GM21529 (cell line): ENCODE measurements around the gene MYH15.

ENCODE experiments used
- ATAC-seq: cut with Tn5 transposase; IDR thresholded peaks from one replicate; pipeline ENCODE4 v1.9.1; 2021; ENCODE audit not compliant: unreplicated experiment

MYH15 gene

GRCh38 chr3:108510496-108510895, at the start of gene MYH15:
Gene MYH15, minus strand, starts transcription at chr3:108510596. Its CDS starts 66 bp downstream, at chr3:108510530.
- no peak for ATAC-seq

GRCh38 chr3:108555966-108556581, 45.7 kb upstream of the MYH15 start:
- no peak for ATAC-seq

DNA sequence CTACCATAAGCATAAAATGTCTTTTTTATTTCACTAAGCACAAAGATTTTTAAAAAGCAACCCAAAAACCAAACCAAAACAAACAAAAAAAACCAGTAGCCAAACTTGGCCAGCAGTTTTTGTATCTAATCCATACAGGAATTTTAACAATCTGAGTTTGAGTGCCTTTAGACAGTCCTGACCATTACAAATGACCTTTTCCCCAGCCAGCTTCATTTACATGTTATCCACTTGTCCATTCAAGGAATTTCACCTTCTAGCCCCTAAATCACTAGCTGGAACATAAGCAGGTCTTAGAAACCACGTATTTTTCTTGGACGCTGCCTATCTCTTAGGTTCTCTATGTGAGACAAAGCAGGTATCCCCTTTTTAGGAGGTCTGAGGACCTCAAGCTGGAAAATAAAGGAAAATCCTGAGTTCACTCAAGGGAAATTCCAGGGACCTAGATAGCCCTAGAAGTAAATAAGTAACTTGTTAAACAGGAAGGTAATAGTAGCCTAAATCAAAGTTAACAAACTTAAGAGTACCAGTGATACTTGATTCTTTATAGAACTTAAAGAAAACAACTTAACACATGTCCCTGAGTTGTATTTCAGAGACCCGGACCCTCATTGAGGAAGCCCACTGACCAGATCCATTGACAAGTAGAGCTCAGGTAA, 44.6 kb upstream of the MYH15 start:
- no peak for ATAC-seq

DNA sequence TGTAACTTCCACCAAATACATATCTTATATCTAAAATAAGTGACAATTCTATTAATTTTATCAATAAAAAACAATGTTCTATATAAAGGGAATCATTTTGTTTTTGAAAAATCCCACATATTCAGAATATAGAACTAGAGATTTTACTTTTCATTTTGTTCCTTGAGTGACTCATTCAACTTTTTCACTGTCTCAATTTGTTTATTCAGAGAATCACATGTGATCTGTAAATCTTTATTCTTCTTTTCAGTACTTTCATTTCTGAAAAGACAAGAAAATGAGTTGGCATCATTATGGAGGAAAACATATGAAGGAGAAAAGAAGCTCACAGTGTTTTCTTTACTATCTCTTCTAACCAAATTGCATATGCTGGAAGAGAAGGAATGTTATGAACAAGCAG, 43.8 kb upstream of the MYH15 start:
- no peak for ATAC-seq

DNA sequence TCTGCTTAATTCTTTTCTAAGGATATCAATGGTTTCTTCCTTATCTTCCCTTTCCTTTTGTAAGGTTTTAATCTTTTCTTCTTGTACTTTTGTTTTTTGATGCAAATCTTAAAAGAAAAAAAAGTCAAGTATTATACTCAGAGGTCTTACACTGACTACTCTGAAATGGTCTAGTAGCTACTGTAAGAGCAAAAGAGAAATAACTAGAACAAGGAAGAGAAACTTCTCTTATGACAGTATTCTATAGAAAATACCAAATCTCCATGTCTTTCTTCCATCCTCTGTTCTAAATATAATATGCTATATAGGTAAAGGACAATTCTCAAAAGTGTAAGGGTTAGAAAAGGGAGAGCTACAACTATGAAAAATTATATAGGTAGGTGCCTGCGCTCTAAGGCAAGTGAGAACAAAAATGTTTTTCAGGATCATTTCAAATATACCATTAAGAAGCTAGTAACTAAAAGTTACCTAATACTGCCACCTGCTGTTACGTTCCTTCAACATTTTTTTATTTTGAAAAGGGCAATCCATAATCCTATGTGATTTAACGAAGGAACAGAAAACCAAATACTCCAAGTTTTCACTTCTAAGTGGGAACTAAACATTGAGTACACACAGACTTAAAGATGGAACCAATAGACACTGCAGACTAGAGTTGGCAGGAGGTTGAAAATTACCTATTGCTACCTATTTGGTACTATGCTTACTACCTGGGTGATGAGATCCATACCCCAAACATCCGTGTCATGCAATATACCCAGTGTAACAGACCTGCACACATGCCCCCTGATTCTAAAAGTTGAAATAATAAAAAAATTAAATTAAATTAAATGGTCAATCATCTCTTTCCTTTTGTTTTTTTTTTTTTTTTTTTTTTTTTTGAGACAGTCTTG, 42.1 kb upstream of the MYH15 start:
- no peak for ATAC-seq

- no peak for ATAC-seq
Measured at GRCh38 chr3:108548886-108549285, 38.5 kb upstream of the MYH15 start.

DNA sequence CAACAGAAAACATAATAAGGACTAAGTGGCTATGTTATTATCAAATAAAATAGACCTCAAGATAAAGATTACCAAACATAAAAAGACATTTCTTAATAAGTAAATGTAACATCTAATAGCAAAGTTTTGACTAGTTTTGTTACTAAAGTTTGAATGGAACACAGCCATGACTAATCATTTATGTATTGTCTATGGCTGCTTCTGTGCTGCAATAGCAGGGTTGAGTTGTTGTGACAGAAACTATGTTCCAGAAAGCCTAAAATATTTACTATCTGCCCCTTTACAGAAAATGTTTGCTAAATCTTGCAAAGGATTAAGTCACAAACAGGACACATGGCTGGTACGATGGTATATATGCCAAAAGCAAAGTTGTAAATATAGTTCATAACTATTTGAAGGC, 37.9 kb upstream of the MYH15 start:
- no peak for ATAC-seq

- peak; percentile 71 for ATAC-seq
Measured at GRCh38 chr3:108546692-108547091, 36.3 kb upstream of the MYH15 start.

GRCh38 chr3:108546247-108546646, 35.9 kb upstream of the MYH15 start:
- ATAC-seq: no peak

DNA sequence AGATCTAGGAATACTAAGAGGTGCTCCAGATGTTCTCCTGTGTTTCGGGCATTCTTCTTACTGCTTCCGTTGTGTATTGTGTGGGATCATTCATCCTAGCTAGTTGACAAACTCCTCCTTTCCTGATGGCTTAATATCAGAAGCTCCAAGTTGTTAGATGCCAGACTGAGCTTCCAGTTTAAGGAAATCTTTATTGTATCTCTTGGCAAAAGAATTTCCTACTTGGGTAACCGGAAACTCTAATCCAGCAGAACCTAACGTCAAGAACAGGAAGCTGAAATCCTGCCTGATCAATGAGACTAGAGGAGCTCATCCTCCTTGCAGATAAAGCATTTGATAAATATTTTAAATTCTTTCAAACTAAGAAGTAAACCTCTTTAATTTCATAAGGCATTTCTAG, 27.7 kb upstream of the MYH15 start:
- ATAC-seq: no peak

DNA sequence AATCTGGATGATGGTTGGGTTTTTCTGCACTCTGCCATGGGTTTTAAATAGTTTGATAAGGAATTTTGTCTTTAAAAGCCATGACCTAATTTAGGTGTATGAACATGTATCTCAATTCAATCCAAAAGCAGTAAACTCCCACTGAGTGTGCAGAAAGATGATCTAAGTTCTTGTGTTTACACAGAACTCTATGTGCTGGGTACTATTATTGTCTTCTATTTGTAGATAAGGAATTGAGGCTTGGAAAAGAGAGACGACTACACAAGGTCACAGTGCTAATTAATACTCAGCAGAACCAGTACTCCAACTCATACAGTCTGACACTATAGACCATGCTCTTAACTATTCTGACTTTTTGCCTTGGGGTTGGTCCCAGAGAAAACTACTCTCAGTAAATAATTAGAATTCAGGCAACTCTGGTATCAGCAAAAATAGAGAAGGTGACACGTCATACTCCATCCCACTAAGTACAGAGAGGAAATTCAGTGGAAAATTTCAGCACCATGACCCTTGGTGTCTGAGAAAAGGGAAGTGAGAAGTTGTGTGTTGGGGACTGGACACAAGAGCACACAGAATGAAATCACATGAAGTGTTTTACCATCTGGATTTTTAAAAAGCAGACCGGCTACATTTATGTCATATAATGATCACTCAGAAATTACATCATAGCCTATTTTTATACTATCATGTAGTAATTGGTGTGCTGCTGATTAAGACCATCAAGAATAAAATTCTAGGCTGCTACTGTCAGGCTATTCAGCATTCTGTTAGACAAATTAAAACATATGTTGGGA, 18.3 kb upstream of the MYH15 start:
- ATAC-seq: peak; percentile 99

DNA sequence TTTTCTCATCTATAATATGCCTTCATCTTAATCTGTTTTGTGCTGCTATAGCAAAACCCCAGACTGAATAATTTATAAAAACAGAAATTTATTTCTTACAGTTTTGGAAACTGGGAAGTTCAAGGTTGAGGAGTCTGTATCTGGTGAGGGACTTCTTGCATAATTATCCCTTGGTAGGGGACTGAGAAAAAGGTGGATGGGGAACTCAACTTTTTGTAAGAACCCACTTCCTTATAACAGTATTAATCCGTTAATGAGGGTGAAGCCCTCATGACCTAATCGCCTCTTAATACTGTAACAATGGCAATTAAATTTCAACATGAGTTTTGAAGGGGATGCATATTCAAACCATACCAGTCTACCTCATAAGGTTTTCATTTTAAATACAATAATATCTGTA, 17.4 kb upstream of the MYH15 start:
- no peak for ATAC-seq

DNA sequence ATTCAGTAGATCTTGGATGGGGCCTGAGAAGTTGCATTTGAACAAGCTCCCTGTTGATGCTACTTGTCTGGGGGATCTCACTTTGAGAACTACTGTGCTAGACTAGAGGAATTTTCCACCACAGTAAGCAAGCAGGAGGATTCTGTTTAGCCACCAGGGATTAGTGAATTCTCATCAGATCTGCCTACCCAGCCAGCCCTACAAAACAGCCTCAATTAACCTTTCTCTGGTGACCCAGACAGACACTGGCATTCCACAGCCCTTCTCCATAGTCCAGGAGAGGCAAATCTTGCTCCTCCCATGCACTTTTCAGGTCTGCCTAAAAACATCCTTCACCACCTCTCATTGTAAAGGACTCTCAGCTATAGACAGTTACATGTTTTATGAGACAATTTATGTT, 16.7 kb upstream of the MYH15 start:
- no peak for ATAC-seq

GRCh38 chr3:108525971-108526370, 15.6 kb upstream of the MYH15 start:
- ATAC-seq: no peak

- no peak for ATAC-seq
Measured at GRCh38 chr3:108525256-108525655, 14.9 kb upstream of the MYH15 start.

DNA sequence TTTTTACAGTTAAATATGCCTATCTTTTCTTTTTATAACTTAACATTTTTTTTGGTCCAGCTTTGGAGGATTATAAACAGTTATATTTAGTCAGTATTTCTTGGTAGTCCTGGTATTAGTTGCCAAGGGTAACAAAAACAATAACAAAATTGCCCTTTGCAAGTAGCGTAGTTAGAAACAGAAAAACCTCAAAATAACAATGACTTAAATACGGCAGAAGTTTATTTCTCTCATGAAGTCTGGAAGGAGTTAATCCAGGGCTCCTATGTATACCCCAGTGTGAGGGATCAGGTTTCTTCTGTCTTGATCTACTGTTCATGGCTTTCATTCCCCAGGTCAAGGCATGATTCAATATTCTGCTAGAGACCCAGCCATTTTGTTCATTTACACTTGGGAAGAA, 14.1 kb upstream of the MYH15 start:
- ATAC-seq: no peak

GRCh38 chr3:108518895-108519294, 8.5 kb upstream of the MYH15 start:
- no peak for ATAC-seq

DNA sequence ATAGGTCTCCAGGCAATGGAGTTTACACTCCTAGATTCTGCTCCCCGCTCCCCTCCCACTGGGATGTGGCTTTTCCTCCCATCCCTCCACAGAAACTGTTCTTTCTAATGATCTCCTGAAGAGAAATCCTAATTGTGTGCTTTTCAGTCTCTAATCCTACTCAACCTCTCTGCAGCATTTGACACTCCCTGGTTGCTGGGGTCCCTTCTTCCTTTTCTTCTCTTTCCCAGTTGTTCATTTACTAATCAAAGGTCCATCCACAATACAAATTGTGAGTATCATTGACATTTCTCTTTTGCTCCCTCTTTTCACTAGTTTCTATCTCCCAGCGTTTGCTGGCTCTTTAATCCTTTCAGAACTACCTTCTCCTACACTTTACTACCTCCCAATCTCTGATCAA, 6.5 kb upstream of the MYH15 start:
- ATAC-seq: no peak

DNA sequence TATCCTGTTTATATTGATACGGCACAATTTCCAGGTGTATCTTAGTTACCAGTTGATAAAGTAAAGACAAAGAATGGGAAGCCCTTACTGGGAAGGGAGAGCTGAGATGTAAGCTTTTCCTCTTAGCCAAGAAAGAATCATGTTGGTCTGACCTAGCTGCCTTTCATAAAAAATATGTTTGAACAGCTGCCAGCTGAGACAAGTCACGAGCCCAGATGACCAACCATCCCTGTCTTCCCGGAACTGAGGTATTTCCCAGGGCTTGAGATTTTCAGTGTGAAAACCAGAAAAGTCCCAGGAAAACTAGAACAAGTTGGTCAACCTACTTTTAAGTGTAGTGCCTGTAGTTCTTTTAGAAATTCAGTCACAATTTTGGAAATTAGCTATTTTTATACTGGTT, 3.6 kb upstream of the MYH15 start:
- no peak for ATAC-seq

DNA sequence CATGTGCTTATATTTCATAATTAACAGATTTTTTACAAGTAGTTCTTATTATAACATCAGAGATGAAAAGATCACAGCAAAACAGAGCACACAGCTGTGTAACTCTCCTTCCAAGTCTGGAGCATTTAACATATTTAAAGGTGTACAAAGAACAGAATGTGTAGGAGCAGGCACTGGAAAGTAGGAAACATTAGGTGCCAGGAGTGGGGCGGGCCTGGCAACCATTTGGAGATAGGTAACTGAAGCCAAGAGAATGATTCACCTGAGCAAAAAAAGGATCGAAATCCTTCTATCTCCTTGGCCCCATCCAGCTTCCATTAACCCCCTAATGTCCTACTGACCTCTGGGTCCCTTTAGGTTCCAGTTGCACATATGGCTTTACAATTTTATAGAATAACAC, 2.3 kb upstream of the MYH15 start:
- no peak for ATAC-seq

DNA sequence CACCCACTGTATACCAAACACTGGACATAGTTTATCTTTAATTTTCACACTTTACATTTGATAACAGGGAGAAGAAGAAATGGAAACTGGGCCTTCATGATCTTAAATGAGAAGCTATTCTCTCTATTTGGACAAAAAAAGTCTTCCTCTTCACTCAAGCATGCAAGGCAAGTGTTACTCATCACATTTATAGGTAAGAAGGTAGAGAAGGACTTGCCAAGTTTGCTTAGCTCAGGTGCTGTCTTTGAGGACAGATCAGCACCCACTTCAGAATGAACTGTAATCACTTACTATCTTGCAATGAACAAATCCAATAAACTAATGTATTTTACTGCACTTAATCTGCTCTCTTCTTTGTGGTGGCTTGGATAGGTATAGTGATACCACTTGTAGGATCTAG, 1.1 kb upstream of the MYH15 start:
- no peak for ATAC-seq
